CD8-positive, alpha-beta memory T cell (primary cell): Measurements from ENCODE around the gene GATA6. TPM values are rescaled to one million over a fixed set of nuclear protein-coding genes. Genes with fewer than 3 reads are reported as not detected.
"Not testable (repeated sequence)": the region's sequence is repeated elsewhere in the genome, so short reads cannot be mapped to it uniquely, and the experiment has no call there.

Source experiments
- CTCF ChIA-PET: fragments of 350-600 bp; sonication (Branson Sonifier 250); formaldehyde crosslinking; loops from one replicate; lab custom pipeline; 2021; ENCODE audit warnings: antibody characterized with exemption; lab: Charles Lee
- POLR2A ChIA-PET: fragments of 350-600 bp; sonication (Branson Sonifier 250); formaldehyde crosslinking; loops from one replicate; lab custom pipeline; 2021; ENCODE audit warnings: antibody characterized with exemption; lab: Charles Lee
- DNase-seq, 5 donors: peaks; one replicate each; pipeline versions ENCODE4 v3.0.0 to v3.0.0-alpha.2; 2020 to 2022; ENCODE audit warnings: mixed read lengths in 1 of 5
- H3K27ac ChIP-seq: one replicate; pipeline ENCODE4 v1.7.0; 2013; ENCODE audit warnings: low read depth, mild to moderate bottlenecking, low read length, moderate library complexity
- H3K27me3 ChIP-seq: 2 replicates; pipeline ENCODE4 v1.7.0; 2013; ENCODE audit warnings: low read length, mild to moderate bottlenecking; ENCODE audit not compliant: insufficient read depth, poor library complexity, severe bottlenecking
- H3K36me3 ChIP-seq: 2 replicates; pipeline ENCODE4 v1.7.0; 2013; ENCODE audit warnings: mild to moderate bottlenecking, low read length, moderate library complexity; ENCODE audit not compliant: insufficient read depth
- H3K4me1 ChIP-seq: 2 replicates; pipeline ENCODE4 v1.7.0; 2013; ENCODE audit warnings: mild to moderate bottlenecking, low read length, moderate library complexity; ENCODE audit not compliant: insufficient read depth
- H3K4me3 ChIP-seq: 2 replicates; pipeline ENCODE4 v1.7.0; 2013; ENCODE audit warnings: mild to moderate bottlenecking, low read length
- H3K9me3 ChIP-seq: 2 replicates; pipeline ENCODE4 v1.7.0; 2013; ENCODE audit warnings: mild to moderate bottlenecking, low read length
- H3K27ac Mint-ChIP-seq, 8 donors: one replicate each; pipeline ENCODE4 v1.8.0; 2020 to 2021; ENCODE audit warnings: mixed read lengths in 8 of 8, mild to moderate bottlenecking in 6 of 8, inconsistent platforms in 3 of 8, moderate library complexity in 3 of 8
- H3K27me3 Mint-ChIP-seq, 2 donors: one replicate each; pipeline ENCODE4 v1.8.0; 2020 to 2021; ENCODE audit warnings: mixed read lengths in 2 of 2, mild to moderate bottlenecking in 1 of 2, moderate library complexity in 1 of 2
- H3K36me3 Mint-ChIP-seq, 3 donors: one replicate each; pipeline ENCODE4 v1.8.0; 2020 to 2021; ENCODE audit warnings: mixed read lengths in 3 of 3, inconsistent platforms in 1 of 3, mild to moderate bottlenecking in 1 of 3
- H3K4me1 Mint-ChIP-seq, 3 donors: one replicate each; pipeline ENCODE4 v1.8.0; 2020 to 2021; ENCODE audit warnings: mixed read lengths in 3 of 3, inconsistent platforms in 1 of 3, mild to moderate bottlenecking in 1 of 3
- H3K4me3 Mint-ChIP-seq, 7 donors: one replicate each; pipeline ENCODE4 v1.8.0; 2020 to 2021; ENCODE audit warnings: mixed read lengths in 7 of 7, mild to moderate bottlenecking in 6 of 7, moderate library complexity in 4 of 7, inconsistent platforms in 2 of 7
- H3K9me3 Mint-ChIP-seq, 5 donors: one replicate each; pipeline ENCODE4 v1.8.0; 2020 to 2022; ENCODE audit warnings: mixed read lengths in 5 of 5, mild to moderate bottlenecking in 3 of 5, moderate library complexity in 2 of 5, inconsistent platforms in 1 of 5
- polyA plus RNA-seq: library from polyadenylated mRNA; unstranded; fragments of 300-500 nt; fragmentation: Illumina TruSeq; gene quantifications from one replicate; pipeline ENCODE4 v1.2.3, GENCODE V29; 2021
- total RNA-seq, 2 experiments: library from RNA; stranded (reverse); gene quantifications; one replicate each; pipeline ENCODE4 v1.2.3, GENCODE V29; 2021

Gene GATA6
- total and polyA plus RNA-seq, 3 experiments from 2014 or later: 0.04 to 0.32 (median 0.11) TPM

- peaks cover 39 to 68% of the 10 kb centered on the region in 2 donors for H3K27me3 Mint-ChIP-seq
- DNase-seq: no peak
- H3K4me3 ChIP-seq: no peak overlapping the region
- H3K27ac ChIP-seq: no peak overlapping the region
- no peaks in the 10 kb centered on the region for H3K9me3 ChIP-seq
- ChIA-PET CTCF (no interaction called here), POLR2A (no interaction called here)
- no peak overlapping the region for H3K27ac Mint-ChIP-seq
- H3K4me3 Mint-ChIP-seq: no peak overlapping the region
- peaks cover 20% of the 10 kb centered on the region for H3K27me3 ChIP-seq
- H3K4me1 ChIP-seq: no peaks in the 10 kb centered on the region
- no peaks in the 10 kb centered on the region for H3K36me3 ChIP-seq
- H3K4me1 Mint-ChIP-seq: peaks cover 0 to 5% (median 5%) of the 10 kb centered on the region in 3 donors
- peaks cover 0 to 4% (median 0%) of the 10 kb centered on the region in 3 donors for H3K36me3 Mint-ChIP-seq
- H3K9me3 Mint-ChIP-seq: peaks cover 0 to 4% (median 0%) of the 10 kb centered on the region in 5 donors
Measured at GRCh38 chr18:22179174-22179573, 9.8 kb downstream of the GATA6 start.

- peaks cover 18% of the 10 kb centered on the region for H3K27me3 ChIP-seq
- peaks cover 36 to 66% of the 10 kb centered on the region in 2 donors for H3K27me3 Mint-ChIP-seq
- no peak for DNase-seq
- H3K4me1 ChIP-seq: no peaks in the 10 kb centered on the region
- no peaks in the 10 kb centered on the region for H3K9me3 ChIP-seq
- POLR2A ChIA-PET: no interaction called here
- no peak overlapping the region for H3K4me3 Mint-ChIP-seq
- no peak overlapping the region for H3K27ac ChIP-seq
- H3K9me3 Mint-ChIP-seq: peaks cover 0 to 4% (median 0%) of the 10 kb centered on the region in 5 donors
- H3K4me3 ChIP-seq: no peak overlapping the region
- peaks cover 0 to 4% (median 0%) of the 10 kb centered on the region in 3 donors for H3K36me3 Mint-ChIP-seq
- no peaks in the 10 kb centered on the region for H3K36me3 ChIP-seq
- CTCF ChIA-PET: no interaction called here
- H3K27ac Mint-ChIP-seq: no peak overlapping the region
- H3K4me1 Mint-ChIP-seq: peaks cover 0 to 5% (median 5%) of the 10 kb centered on the region in 3 donors
Measured at GRCh38 chr18:22179631-22180030, 10.2 kb downstream of the GATA6 start.

- Histone ChIP-seq H3K9me3 (no peaks in the 10 kb centered on the region), H3K27ac (no peak overlapping the region), H3K4me3 (no peak overlapping the region), H3K36me3 (no peaks in the 10 kb centered on the region), H3K4me1 (no peaks in the 10 kb centered on the region), H3K27me3 (peaks cover 9% of the 10 kb centered on the region)
- peaks cover 28 to 57% of the 10 kb centered on the region in 2 donors for H3K27me3 Mint-ChIP-seq
- ChIA-PET CTCF (no interaction called here), POLR2A (no interaction called here)
- H3K4me1 Mint-ChIP-seq: peaks cover 0 to 5% (median 5%) of the 10 kb centered on the region in 3 donors
- H3K9me3 Mint-ChIP-seq: peaks cover 0 to 4% (median 0%) of the 10 kb centered on the region in 5 donors
- H3K4me3 Mint-ChIP-seq: no peak overlapping the region
- no peak for DNase-seq
- H3K27ac Mint-ChIP-seq: no peak overlapping the region
- peaks cover 0 to 4% (median 0%) of the 10 kb centered on the region in 3 donors for H3K36me3 Mint-ChIP-seq
Measured at GRCh38 chr18:22180722-22181121, 11.3 kb downstream of the GATA6 start.

- Histone ChIP-seq H3K4me3 (no peak overlapping the region), H3K27ac (no peak overlapping the region), H3K9me3 (no peaks in the 10 kb centered on the region), H3K36me3 (no peaks in the 10 kb centered on the region), H3K27me3 (peaks cover 4% of the 10 kb centered on the region), H3K4me1 (no peaks in the 10 kb centered on the region)
- ChIA-PET CTCF (no interaction called here), POLR2A (no interaction called here)
- H3K4me3 Mint-ChIP-seq: no peak overlapping the region
- H3K4me1 Mint-ChIP-seq: no peaks in the 10 kb centered on the region
- no peak for DNase-seq
- H3K9me3 Mint-ChIP-seq: no peaks in the 10 kb centered on the region
- H3K27me3 Mint-ChIP-seq: peaks cover 21 to 48% of the 10 kb centered on the region in 2 donors
- H3K27ac Mint-ChIP-seq: no peak overlapping the region
- no peaks in the 10 kb centered on the region for H3K36me3 Mint-ChIP-seq
Measured at GRCh38 chr18:22182884-22183697, 13.7 kb downstream of the GATA6 start.

GRCh38 chr18:22183698-22184170 lies 14.3 kb downstream of the GATA6 start:
- no peaks in the 10 kb centered on the region for H3K4me1 Mint-ChIP-seq
- H3K27me3 Mint-ChIP-seq: peaks cover 19 to 51% of the 10 kb centered on the region in 2 donors
- ChIA-PET POLR2A (no interaction called here), CTCF (no interaction called here)
- H3K4me3 Mint-ChIP-seq: no peak overlapping the region
- H3K27me3 ChIP-seq: peaks cover under 1% of the 10 kb centered on the region
- H3K9me3 ChIP-seq: no peaks in the 10 kb centered on the region
- no peak overlapping the region for H3K27ac ChIP-seq
- peaks cover 0 to 3% (median 0%) of the 10 kb centered on the region in 3 donors for H3K36me3 Mint-ChIP-seq
- no peaks in the 10 kb centered on the region for H3K36me3 ChIP-seq
- no peak for DNase-seq
- no peaks in the 10 kb centered on the region for H3K4me1 ChIP-seq
- H3K4me3 ChIP-seq: no peak overlapping the region
- H3K9me3 Mint-ChIP-seq: no peaks in the 10 kb centered on the region
- H3K27ac Mint-ChIP-seq: no peak overlapping the region

GRCh38 chr18:22184573-22184972 lies 15.2 kb downstream of the GATA6 start:
- CTCF ChIA-PET, H3K4me3 Mint-ChIP-seq, H3K36me3 Mint-ChIP-seq, H3K9me3 ChIP-seq, H3K4me1 Mint-ChIP-seq, H3K27ac Mint-ChIP-seq, POLR2A ChIA-PET, H3K27ac ChIP-seq, H3K4me3 ChIP-seq, H3K27me3 ChIP-seq, H3K4me1 ChIP-seq, H3K36me3 ChIP-seq, H3K9me3 Mint-ChIP-seq, DNase-seq: not testable (repeated sequence)
- peaks cover 23 to 48% of the 10 kb centered on the region in 2 donors for H3K27me3 Mint-ChIP-seq

- Histone ChIP-seq H3K27ac (no peak overlapping the region), H3K9me3 (no peaks in the 10 kb centered on the region), H3K27me3 (no peaks in the 10 kb centered on the region), H3K4me3 (no peak overlapping the region), H3K4me1 (no peaks in the 10 kb centered on the region), H3K36me3 (no peaks in the 10 kb centered on the region)
- Mint-ChIP-seq H3K27ac (no peak overlapping the region), H3K4me3 (no peak overlapping the region), H3K27me3 (peaks cover 24 to 42% of the 10 kb centered on the region in 2 donors), H3K36me3 (peaks cover 0 to 3% (median 0%) of the 10 kb centered on the region in 3 donors), H3K4me1 (no peaks in the 10 kb centered on the region), H3K9me3 (no peaks in the 10 kb centered on the region)
- ChIA-PET CTCF (no interaction called here), POLR2A (no interaction called here)
- DNase-seq: no peak
Measured at GRCh38 chr18:22185273-22185672, 15.9 kb downstream of the GATA6 start.

- no peak overlapping the region for H3K4me3 ChIP-seq
- CTCF ChIA-PET: no interaction called here
Measured at GRCh38 chr18:22185771-22186386, 16.5 kb downstream of the GATA6 start.

More at GRCh38 chr18:22185771-22186386, 16.5 kb downstream of the GATA6 start:
- DNase-seq: no peak
- Mint-ChIP-seq H3K27ac (no peak overlapping the region), H3K4me3 (no peak overlapping the region), H3K36me3 (peaks cover 0 to 3% (median 0%) of the 10 kb centered on the region in 3 donors), H3K4me1 (peaks cover 0 to 4% (median 3%) of the 10 kb centered on the region in 3 donors), H3K27me3 (peaks cover 25 to 41% of the 10 kb centered on the region in 2 donors), H3K9me3 (no peaks in the 10 kb centered on the region)
- POLR2A ChIA-PET: no interaction called here
- no peaks in the 10 kb centered on the region for H3K36me3 ChIP-seq
- no peaks in the 10 kb centered on the region for H3K27me3 ChIP-seq
- no peaks in the 10 kb centered on the region for H3K4me1 ChIP-seq
- no peak overlapping the region for H3K27ac ChIP-seq
- H3K9me3 ChIP-seq: no peaks in the 10 kb centered on the region
